Hematopoietic multipotent progenitor cell treated with erythropoietin and hydrocortisone succinate and interleukin-3 and kit ligand, for 8 days (in vitro differentiated cells): ENCODE measurements around the gene OPCML.

Source experiments
- DNase-seq: peaks from one replicate; pipeline ENCODE4 v3.0.0-alpha.2; 2015

OPCML gene

GRCh38 chr11:133064152-133064877, 468.0 kb downstream of the OPCML start:
- no peak for DNase-seq

- DNase-seq, result no peak
Observed at GRCh38 chr11:133058501-133058900, 473.8 kb downstream of the OPCML start.

- DNase-seq, result no peak
Observed at GRCh38 chr11:133053124-133053776, 479.1 kb downstream of the OPCML start.

- DNase-seq, result no peak
Observed at GRCh38 chr11:133052537-133052936, 479.8 kb downstream of the OPCML start.

- DNase-seq, result no peak
Observed at GRCh38 chr11:133049244-133050019, 482.9 kb downstream of the OPCML start.

- DNase-seq, result no peak
Observed at GRCh38 chr11:133048270-133048669, 484.0 kb downstream of the OPCML start.

GRCh38 chr11:133047771-133048115, 484.6 kb downstream of the OPCML start:
- no peak for DNase-seq

- DNase-seq, result no peak
Observed at GRCh38 chr11:133047036-133047770, 485.1 kb downstream of the OPCML start.

- no peak for DNase-seq
Observed at GRCh38 chr11:133046252-133046651, 486.0 kb downstream of the OPCML start.

GRCh38 chr11:133041928-133042882, 490.1 kb downstream of the OPCML start:
- DNase-seq, result no peak

- no peak for DNase-seq
Observed at GRCh38 chr11:133041181-133041580, 491.1 kb downstream of the OPCML start.

- DNase-seq, result no peak
Observed at GRCh38 chr11:133040289-133040900, 491.9 kb downstream of the OPCML start.

GRCh38 chr11:133038850-133039249, 493.5 kb downstream of the OPCML start:
- no peak for DNase-seq

GRCh38 chr11:133034929-133035328, 497.4 kb downstream of the OPCML start:
- DNase-seq, result no peak

GRCh38 chr11:133029107-133029506, 503.2 kb downstream of the OPCML start:
- DNase-seq, result no peak

- DNase-seq, result no peak
Observed at GRCh38 chr11:133026952-133027351, 505.3 kb downstream of the OPCML start.

- DNase-seq, result no peak
Observed at GRCh38 chr11:133024301-133024700, 508.0 kb downstream of the OPCML start.

- no peak for DNase-seq
Observed at GRCh38 chr11:133023232-133023631, 509.1 kb downstream of the OPCML start.

- no peak for DNase-seq
Observed at GRCh38 chr11:133021553-133021952, 510.7 kb downstream of the OPCML start.

- DNase-seq, result no peak
Observed at GRCh38 chr11:133020372-133020714, 512.0 kb downstream of the OPCML start.

- no peak for DNase-seq
Observed at GRCh38 chr11:133019545-133020371, 512.5 kb downstream of the OPCML start.
